DMS79 treated with DMSO at 0.1 percent for 48 hours (cell line): ENCODE results near the gene CHST3.
A peak's percentile ranks its signal among the peaks of the same experiment; 100 is the strongest.
"Not testable (repeated sequence)": the region's sequence is repeated elsewhere in the genome, so short reads cannot be mapped to it uniquely, and the experiment has no call there.

Source experiments
- DNase-seq: peaks from one replicate; lab custom pipeline; 2025; lab: John Stamatoyannopoulos, UW

The CHST3 gene

GRCh38 chr10:71988895-71989294 lies 24.7 kb downstream of the CHST3 start:
- not testable (repeated sequence) for DNase-seq

- no peak for DNase-seq
Measured at GRCh38 chr10:71989661-71990454, 25.7 kb downstream of the CHST3 start.

GRCh38 chr10:71990706-71991269 lies 26.6 kb downstream of the CHST3 start:
- DNase-seq: no peak

- DNase-seq: no peak
Measured at GRCh38 chr10:71995449-71995848, 31.3 kb downstream of the CHST3 start.

- DNase-seq: no peak
Measured at GRCh38 chr10:71995887-71996575, 31.8 kb downstream of the CHST3 start.

- no peak for DNase-seq
Measured at GRCh38 chr10:71996592-71997371, 32.6 kb downstream of the CHST3 start.

- no peak for DNase-seq
Measured at GRCh38 chr10:71998119-71998839, 34.1 kb downstream of the CHST3 start.

GRCh38 chr10:71998840-71999194 lies 34.6 kb downstream of the CHST3 start:
- DNase-seq: no peak

- peak; percentile 75 for DNase-seq
Measured at GRCh38 chr10:71999360-72000072, 35.3 kb downstream of the CHST3 start.

GRCh38 chr10:72000073-72001032 lies 36.2 kb downstream of the CHST3 start:
- no peak for DNase-seq

GRCh38 chr10:72001033-72001395 lies 36.8 kb downstream of the CHST3 start:
- no peak for DNase-seq

GRCh38 chr10:72002354-72003295 lies 38.4 kb downstream of the CHST3 start:
- DNase-seq: no peak

- DNase-seq: no peak
Measured at GRCh38 chr10:72006026-72006425, 41.8 kb downstream of the CHST3 start.

GRCh38 chr10:72007246-72007892 lies 43.2 kb downstream of the CHST3 start:
- no peak for DNase-seq

GRCh38 chr10:72008096-72008981 lies 44.1 kb downstream of the CHST3 start:
- no peak for DNase-seq

- DNase-seq: no peak
Measured at GRCh38 chr10:72009051-72009424, 44.8 kb downstream of the CHST3 start.

GRCh38 chr10:72009425-72010081 lies 45.4 kb downstream of the CHST3 start:
- peak; percentile 6 for DNase-seq
